Measurements from ENCODE around the gene UQCRC2. TPM values are rescaled to one million over a fixed set of nuclear protein-coding genes. Genes with fewer than 3 reads are reported as not detected.

The UQCRC2 gene
- total RNA-seq (2022; extraction: Qiagen RNA extraction), result 165 to 238 TPM (median 173 TPM) in 5 replicates

GRCh38 chr16:21952793-21953540 is at the start of gene UQCRC2:
TSS of gene UQCRC2 (plus strand) at chr16:21953361. CDS start at chr16:21953424, 63 bp downstream.

GRCh38 chr16:22007509-22008214 is 54.5 kb downstream of the UQCRC2 start, which contains the start of gene MOSMO:
TSS of gene MOSMO (plus strand) at chr16:22008111. CDS start at chr16:22008302, 191 bp downstream.

Other genes with a start within 250 kb of the UQCRC2 start
- gene NPIPB4, start 95.6 kb upstream of the UQCRC2 start, total RNA-seq (2022; extraction: Qiagen RNA extraction), result 14.9 to 27.4 TPM (median 21.2 TPM) in 5 replicates
- gene PDZD9, start 47.8 kb downstream of the UQCRC2 start, total RNA-seq (2022; extraction: Qiagen RNA extraction), result not detected in 5 replicates
- 9.8 to 16.3 TPM (median 13.1 TPM) in 5 replicates for gene MOSMO, start 54.8 kb downstream of the UQCRC2 start, total RNA-seq (2022; extraction: Qiagen RNA extraction)
- gene VWA3A, start 139.2 kb downstream of the UQCRC2 start, total RNA-seq (2022; extraction: Qiagen RNA extraction), result 0.04 TPM in 2 of 5 replicates, not detected in the others
- gene SDR42E2, start 209.1 kb downstream of the UQCRC2 start, total RNA-seq (2022; extraction: Qiagen RNA extraction), result not detected in 5 replicates